ENCODE measurements around the gene FFAR4.

DNA sequence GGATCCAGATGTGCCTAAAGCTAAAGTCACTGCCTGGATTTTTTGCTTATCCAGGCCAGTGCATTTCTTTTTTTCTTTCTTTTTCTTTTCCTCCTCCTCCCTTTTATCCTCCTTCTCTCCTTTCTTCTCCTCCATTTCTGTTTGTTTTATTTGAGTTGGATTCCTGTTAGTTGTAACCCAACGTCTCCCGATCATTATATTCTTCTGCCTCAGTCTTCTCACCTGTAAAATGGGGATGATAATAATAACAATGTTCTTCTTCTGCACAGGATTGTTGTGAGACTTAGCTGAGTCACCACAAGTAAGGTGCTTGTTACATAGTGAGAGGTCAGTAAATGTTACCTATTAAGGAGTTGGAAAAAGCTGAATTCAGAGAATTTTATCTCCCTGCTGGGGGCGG lies 13.7 kb upstream of the FFAR4 start:
- TF ChIP-seq POLR2A (IDR thresholded peaks at IDR 0.05; ENCODE audit: low read depth, low read length) (no peak), POLR2AphosphoS5 (IDR thresholded peaks at IDR 0.05; ENCODE audit: low read depth, low read length) (no peak), TAF1 (IDR thresholded peaks at IDR 0.05; ENCODE audit: borderline replicate concordance, low read depth, low read length) (no peak)

All from GM12892 (cell line).